K562 (cell line): ENCODE measurements around the gene PEPD. TPM values are rescaled to one million over a fixed set of nuclear protein-coding genes. Genes with fewer than 3 reads are reported as not detected.

Experiments used
- ATAC-seq: fragments of 200-7000 bp; cut with Tn5 transposase; 3 replicates; pipeline ENCODE4 v1.9.1; 2020; ENCODE audit warnings: moderate library complexity
- BruUV-seq: library from RNA; stranded (reverse); fragments of 400-500 nt; replicated peaks from 2 replicates; lab custom pipeline; 2021; lab: Mats Ljungman, UMichigan
- CTCF ChIA-PET: fragments of 300-600 bp; formaldehyde crosslinking; extraction: SDS; loops from one replicate; lab custom pipeline; 2021; ENCODE audit warnings: low intra/inter-chr PET ratio; lab: Yijun Ruan, JAX
- POLR2A ChIA-PET: fragments of 300-600, 350-650 bp; sonication (Branson Sonifier 250); formaldehyde crosslinking; extraction: SDS; loops from one replicate; lab custom pipeline; 2021; ENCODE audit warnings: antibody characterized with exemption, inconsistent platforms; lab: Yijun Ruan, JAX
- DNase-seq, 4 experiments: peaks; one replicate each; pipeline versions ENCODE4 v3.0.0 to v3.0.0-alpha.2; 2011 to 2018; ENCODE audit warnings: low spot score in 3 of 4, mixed read lengths in 3 of 4; ENCODE audit errors: extremely low read depth in 1 of 4
- FAIRE-seq: peaks from 2 replicates; lab custom pipeline; 2011; peaks lifted over from hg19 to GRCh38; lab: Jason Lieb, UNC
- H2AFZ ChIP-seq: 2 replicates; pipeline ENCODE4 v1.6.0; 2011; ENCODE audit warnings: low read depth, low read length, control low read depth, inconsistent platforms
- H3K27ac ChIP-seq: fragments of 200-600 bp; 3 replicates; pipeline ENCODE4 v1.8.0; 2011; ENCODE audit warnings: low read depth, mild to moderate bottlenecking, control low read depth, inconsistent platforms, low read length, moderate library complexity, mixed read lengths; ENCODE audit errors: extremely low read depth
- H3K27me3 ChIP-seq, 2 experiments: fragments of 300-600 bp in 1 of 2; 2 replicates in 1 of 2; 3 replicates in 1 of 2; pipeline versions ENCODE4 v1.6.0 to v1.8.0; 2011; ENCODE audit warnings: inconsistent platforms in 2 of 2, low read length in 2 of 2, mild to moderate bottlenecking in 1 of 2, mixed read lengths in 1 of 2, moderate library complexity in 1 of 2; ENCODE audit not compliant: control insufficient read depth in 2 of 2, insufficient read depth in 2 of 2
- H3K36me3 ChIP-seq: fragments of 300-600 bp; 3 replicates; pipeline ENCODE4 v1.8.0; 2011; ENCODE audit warnings: mild to moderate bottlenecking, low read length, inconsistent platforms; ENCODE audit not compliant: control insufficient read depth, insufficient read depth
- H3K4me1 ChIP-seq, 2 experiments: fragments of 200-600 bp in 1 of 2; replicated peaks in 1 of 2; 2 replicates in 1 of 2; 3 replicates in 1 of 2; pipeline versions ENCODE4 v1.5.1 to v1.8.0; 2011; ENCODE audit warnings: inconsistent platforms in 2 of 2, low read length in 2 of 2, mild to moderate bottlenecking in 1 of 2, mixed read lengths in 1 of 2, moderate library complexity in 1 of 2; ENCODE audit not compliant: control insufficient read depth in 2 of 2, insufficient read depth in 2 of 2
- H3K4me2 ChIP-seq: 2 replicates; pipeline ENCODE4 v1.6.1; 2011; ENCODE audit warnings: low read length, control low read depth, inconsistent platforms, mixed read lengths; ENCODE audit not compliant: insufficient read depth
- H3K4me3 ChIP-seq: fragments of 200-600 bp; sonication (generic), shearing (Covaris generic); 2 replicates; pipeline ENCODE4 v1.5.1; 2016; ENCODE audit warnings: control low read depth, inconsistent platforms
- H3K79me2 ChIP-seq: fragments of 200-600 bp; 3 replicates; pipeline ENCODE4 v1.8.0; 2011; ENCODE audit warnings: low read length, inconsistent platforms; ENCODE audit not compliant: control insufficient read depth, insufficient read depth
- H3K9ac ChIP-seq, 2 experiments: 2 replicates each; pipeline versions ENCODE4 v1.6.0 to v1.6.1; 2011; ENCODE audit warnings: low read depth in 2 of 2, low read length in 2 of 2, control low read depth in 1 of 2, inconsistent platforms in 1 of 2, mild to moderate bottlenecking in 1 of 2, mixed read lengths in 1 of 2; ENCODE audit not compliant: insufficient read depth in 1 of 2
- H3K9me1 ChIP-seq: one replicate; pipeline ENCODE4 v1.6.0; 2011; ENCODE audit warnings: inconsistent platforms, mild to moderate bottlenecking, low read length, moderate library complexity; ENCODE audit not compliant: control insufficient read depth, insufficient read depth
- H3K9me3 ChIP-seq: replicated peaks from 2 replicates; pipeline ENCODE4 v1.5.1; 2011; ENCODE audit warnings: low read depth, low read length, inconsistent platforms; ENCODE audit not compliant: control insufficient read depth, insufficient read depth
- H4K20me1 ChIP-seq: replicated peaks from 2 replicates; pipeline ENCODE4 v1.6.1; 2011; ENCODE audit warnings: low read length, inconsistent platforms, mixed read lengths; ENCODE audit not compliant: control insufficient read depth, insufficient read depth
- BHLHE40 ChIP-seq: IDR thresholded peaks from 2 replicates; pipeline ENCODE4 v1.6.1; 2011; ENCODE audit warnings: low read length, improper control_type of control experiment
- CHCHD3 ChIP-seq: fragments of 250-450 bp; sonication (Bioruptor Pico); IDR thresholded peaks from 2 replicates; pipeline ENCODE4 v2.1.2; 2022; ENCODE audit warnings: mild to moderate bottlenecking
- EP400 ChIP-seq: fragments of 450-650 bp; IDR thresholded peaks from 2 replicates; pipeline ENCODE4 v1.6.1; 2017; ENCODE audit warnings: antibody characterized with exemption, mild to moderate bottlenecking, moderate library complexity
- ESRRA ChIP-seq: fragments of 450-650 bp; IDR thresholded peaks from 2 replicates; pipeline ENCODE4 v1.6.1; 2014; ENCODE audit warnings: low read depth, mild to moderate bottlenecking, moderate library complexity, borderline replicate concordance
- GATAD2B ChIP-seq: fragments of 450-650 bp; IDR thresholded peaks from 2 replicates; pipeline ENCODE4 v1.6.1; 2017; ENCODE audit warnings: mild to moderate bottlenecking, borderline replicate concordance
- HEY1 ChIP-seq: fragments of 250-450 bp; sonication (Bioruptor Pico); IDR thresholded peaks from 2 replicates; pipeline ENCODE4 v1.5.0; 2020; ENCODE audit warnings: mild to moderate bottlenecking, moderate library complexity, borderline replicate concordance
- KLF10 ChIP-seq: fragments of 250-450 bp; sonication (Bioruptor Pico); IDR thresholded peaks from 2 replicates; pipeline ENCODE4 v1.6.1; 2021; ENCODE audit warnings: matching md5 sums
- NFIC ChIP-seq: fragments of 450-650 bp; IDR thresholded peaks from 2 replicates; pipeline ENCODE4 v1.6.1; 2017; ENCODE audit warnings: mild to moderate bottlenecking, inconsistent platforms
- NFIX ChIP-seq: fragments of 250-450 bp; sonication (Bioruptor Pico); IDR thresholded peaks from 2 replicates; pipeline ENCODE4 v1.4.0; 2020; ENCODE audit warnings: low read depth, mild to moderate bottlenecking, moderate library complexity
- NFXL1 ChIP-seq: fragments of 450-650 bp; formaldehyde crosslinking; IDR thresholded peaks from 2 replicates; pipeline ENCODE4 v1.4.0; 2021; ENCODE audit warnings: mild to moderate bottlenecking
- RFX5 ChIP-seq: IDR thresholded peaks from 2 replicates; pipeline ENCODE4 v1.6.1; 2011; ENCODE audit warnings: low read depth, mild to moderate bottlenecking, improper control_type of control experiment, low read length
- SMAD3 ChIP-seq: fragments of 450-650 bp; formaldehyde crosslinking; conservative IDR thresholded peaks from 2 replicates; pipeline ENCODE4 v1.4.0; 2020; ENCODE audit warnings: mild to moderate bottlenecking
- THAP7 ChIP-seq: fragments of 250-450 bp; sonication (Bioruptor Pico); IDR thresholded peaks from 2 replicates; pipeline ENCODE4 v1.5.0; 2021
- ZKSCAN8 ChIP-seq: fragments of 200-800 bp; sonication (Bioruptor generic); IDR thresholded peaks from 2 replicates; pipeline ENCODE4 v1.6.1; 2016; ENCODE audit warnings: missing genetic modification characterization, missing compliant biosample characterization
- ZNF695 ChIP-seq: fragments of 450-650 bp; formaldehyde crosslinking; IDR thresholded peaks from 2 replicates; pipeline ENCODE4 v1.4.0; 2020; ENCODE audit warnings: mild to moderate bottlenecking, moderate library complexity
- ZNF780A ChIP-seq: fragments of 250-450 bp; sonication (Bioruptor Pico); IDR thresholded peaks from 2 replicates; pipeline ENCODE4 v1.5.0; 2021; ENCODE audit warnings: mild to moderate bottlenecking
- WGBS: fragments of 100-300 bp; shearing (Covaris generic); methylation state at CpG from one replicate; pipeline ENCODE4 v1.1.6; 2016; ENCODE audit warnings: low coverage, mixed read lengths; ENCODE audit not compliant: insufficient coverage; ENCODE audit errors: missing lambda C conversion rate; 5-methylcytosine and 5-hydroxymethylcytosine counted together
- in situ Hi-C: fragments of 300-500 bp; cut with MboI; formaldehyde crosslinking; loops from 4 replicates; pipeline ENCODE4 v1.15.0; 2018; ENCODE audit warnings: inconsistent platforms, mixed read lengths
- intact Hi-C: fragments of 100-400 bp; cut with micrococcal nuclease; formaldehyde crosslinking; loops from 2 replicates; pipeline ENCODE4 v1.14.2; 2022
- polyA plus RNA-seq, 8 experiments: library from polyadenylated mRNA; depleted of rRNA in 4 of 8; stranded (reverse) in 5 of 8; unstranded in 3 of 8; fragments of >200 nt; fragmentation: Nextera tagmentation in 2 of 8; fragmentation: Illumina TruSeq in 1 of 8; extraction: Ambion mirVana in 2 of 8; extraction: Trizol in 1 of 8; gene quantifications; 2 replicates each; pipeline versions ENCODE4 v1.2.1 to v1.2.3, GENCODE V29; 2011 to 2014; ENCODE audit warnings: inconsistent platforms in 1 of 8, missing spikeins in 1 of 8
- total RNA-seq, 7 experiments: library from RNA; depleted of rRNA in 6 of 7; stranded (reverse); fragments of >200 nt in 6 of 7; fragmentation: Illumina TruSeq in 2 of 7; extraction: Trizol in 2 of 7; gene quantifications; 2 replicates each; pipeline versions ENCODE4 v1.2.1 to v1.2.3, GENCODE V29; 2011 to 2021; ENCODE audit warnings: low replicate concordance in 1 of 7
- TF ChIP-seq, protein P1 (sequence below): IDR thresholded peaks from 2 replicates; pipeline ENCODE4 v1.6.1; 2014; ENCODE audit warnings: antibody characterized with exemption

PEPD gene
- total and polyA plus RNA-seq, 9 of the 15 experiments (the other 6 are each of a cell fraction or from before 2014, with no cell fraction given) = 1.3 to 19.2 (median 16.0) TPM

DNA sequence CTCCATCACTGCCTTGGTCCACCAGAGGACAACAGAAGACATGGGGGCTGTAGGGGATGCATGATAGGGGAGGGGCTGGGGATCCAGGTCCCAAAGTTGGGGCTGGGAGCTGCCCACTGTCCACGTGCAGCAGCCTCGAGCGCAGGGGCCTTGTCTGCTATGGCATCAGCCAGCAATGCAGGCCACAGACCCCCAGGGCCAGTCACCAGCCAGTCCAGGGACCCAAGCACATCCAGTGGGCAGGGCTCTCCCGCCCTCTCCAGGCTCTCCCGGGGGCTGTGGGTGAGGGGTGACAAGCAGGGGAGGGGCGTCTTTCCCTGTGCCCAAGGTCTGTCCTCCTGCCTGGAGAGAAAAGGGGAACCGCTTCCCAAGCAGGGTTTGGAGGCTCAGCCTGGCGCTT is 32.8 kb downstream of the PEPD start (continued):
- TF ChIP-seq ZKSCAN8 (CRISPR knock-in tag) = no peak
- TF ChIP-seq BHLHE40 = no peak
- no peak for TF ChIP-seq ESRRA
- no peak for TF ChIP-seq ZNF695 (CRISPR knock-in tag)
- TF ChIP-seq CHCHD3 (CRISPR knock-in tag) = no peak
- no peak for TF ChIP-seq EP400
- no peak for TF ChIP-seq NFIX (CRISPR knock-in tag)
- no peak for TF ChIP-seq SMAD3
- TF ChIP-seq GATAD2B = no peak

- TF ChIP-seq ZNF780A (CRISPR knock-in tag) = no peak
- no peak for TF ChIP-seq NFXL1 (CRISPR knock-in tag)
- no peak for TF ChIP-seq NFIC
- TF ChIP-seq THAP7 (CRISPR knock-in tag) = no peak
- TF ChIP-seq, protein P1, sequence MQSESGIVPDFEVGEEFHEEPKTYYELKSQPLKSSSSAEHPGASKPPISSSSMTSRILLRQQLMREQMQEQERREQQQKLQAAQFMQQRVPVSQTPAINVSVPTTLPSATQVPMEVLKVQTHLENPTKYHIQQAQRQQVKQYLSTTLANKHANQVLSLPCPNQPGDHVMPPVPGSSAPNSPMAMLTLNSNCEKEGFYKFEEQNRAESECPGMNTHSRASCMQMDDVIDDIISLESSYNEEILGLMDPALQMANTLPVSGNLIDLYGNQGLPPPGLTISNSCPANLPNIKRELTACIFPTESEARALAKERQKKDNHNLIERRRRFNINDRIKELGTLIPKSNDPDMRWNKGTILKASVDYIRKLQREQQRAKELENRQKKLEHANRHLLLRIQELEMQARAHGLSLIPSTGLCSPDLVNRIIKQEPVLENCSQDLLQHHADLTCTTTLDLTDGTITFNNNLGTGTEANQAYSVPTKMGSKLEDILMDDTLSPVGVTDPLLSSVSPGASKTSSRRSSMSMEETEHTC = no peak
- no peak for TF ChIP-seq KLF10
- TF ChIP-seq RFX5 = no peak
- no peak for TF ChIP-seq HEY1
- POLR2A ChIA-PET = interaction anchor here (0.5 kb wide), 1 partner anchor 457 kb away, joined by 3 read pairs; no protein-coding TSS in a partner anchor
- no peak overlapping the region for H3K4me3 ChIP-seq
- ATAC-seq (no peak), DNase-seq (no peak), FAIRE-seq (no peak)
- H3K27me3 ChIP-seq = no peaks in the 10 kb centered on the region
- CTCF ChIA-PET = no interaction called here
- no peak overlapping the region for H2AFZ ChIP-seq
- H3K9me1 ChIP-seq = no peaks in the 10 kb centered on the region
- intact Hi-C loops (no loop called here), in situ Hi-C loops (no loop called here)
- H3K36me3 ChIP-seq = no peaks in the 10 kb centered on the region
- no peak overlapping the region for H3K27ac ChIP-seq
- no peaks in the 10 kb centered on the region; a peak in 2 of 5 replicates for H3K4me1 ChIP-seq
- 0 out of 2 replicates have a peak, but pooled peaks cover 3% of the 10 kb centered on the region for H4K20me1 ChIP-seq
- BruUV-seq = no TSS peak
- WGBS = 13% methylated on average over 16 of the region's 16 CpGs
- H3K9ac ChIP-seq = peak overlapping the region in 1 of 2 experiments; percentile 13; a peak in 1 of 4 replicates
- no peak overlapping the region for H3K4me2 ChIP-seq
- no peaks in the 10 kb centered on the region for H3K79me2 ChIP-seq
- H3K9me3 ChIP-seq = no peaks in the 10 kb centered on the region
Measured at GRCh38 chr19:33487901-33488800, 33.4 kb downstream of the PEPD start.
